Kidney (tissue), 14 donors: ENCODE measurements around the gene CUL7. TPM values are rescaled to one million over a fixed set of nuclear protein-coding genes. Genes with fewer than 3 reads are reported as not detected.

Experiments used
- DNase-seq, 5 donors: peaks; one replicate each; pipeline ENCODE4 v3.0.0-alpha.2; 2013 to 2020
- FAIRE-seq: peaks from 2 replicates; lab custom pipeline; 2012; peaks lifted over from hg19 to GRCh38; lab: Jason Lieb, UNC
- H3K27ac ChIP-seq, 2 donors: one replicate each; pipeline ENCODE4 v1.7.0; 2013; ENCODE audit warnings: low read depth in 2 of 2, low read length in 2 of 2, inconsistent platforms in 1 of 2
- H3K27me3 ChIP-seq: one replicate; pipeline ENCODE4 v1.7.1; 2013; ENCODE audit warnings: low read length, inconsistent platforms; ENCODE audit not compliant: control insufficient read depth, insufficient read depth
- H3K36me3 ChIP-seq, 3 donors: one replicate each; pipeline versions ENCODE4 v1.7.0 to v1.7.1; 2013; ENCODE audit warnings: low read length in 3 of 3, control low read depth in 1 of 3, inconsistent platforms in 1 of 3; ENCODE audit not compliant: insufficient read depth in 3 of 3, control insufficient read depth in 2 of 3
- H3K4me1 ChIP-seq, 3 donors: one replicate each; pipeline versions ENCODE4 v1.7.0 to v1.7.1; 2013; ENCODE audit warnings: low read length in 3 of 3, inconsistent platforms in 1 of 3, low read depth in 1 of 3; ENCODE audit not compliant: control insufficient read depth in 2 of 3, insufficient read depth in 2 of 3
- H3K4me3 ChIP-seq, 3 donors: one replicate each; pipeline versions ENCODE4 v1.7.0 to v1.8.1; 2013; ENCODE audit warnings: low read length in 3 of 3, control low read depth in 1 of 3, inconsistent platforms in 1 of 3
- H3K9ac ChIP-seq, 3 donors: one replicate each; pipeline versions ENCODE4 v1.7.0 to v1.7.1; 2013; ENCODE audit warnings: low read length in 3 of 3, control low read depth in 1 of 3, inconsistent platforms in 1 of 3
- H3K9me3 ChIP-seq, 3 donors: one replicate each; pipeline versions ENCODE4 v1.7.0 to v1.7.1; 2013; ENCODE audit warnings: low read length in 3 of 3, control low read depth in 1 of 3, inconsistent platforms in 1 of 3; ENCODE audit not compliant: control insufficient read depth in 2 of 3, insufficient read depth in 1 of 3
- CTCF ChIP-seq: IDR thresholded peaks from 3 replicates; pipeline ENCODE4 v1.5.1; 2012; ENCODE audit warnings: mild to moderate bottlenecking, moderate library complexity, borderline replicate concordance; ENCODE audit not compliant: insufficient read depth; ENCODE audit errors: extremely low read depth
- intact Hi-C: fragments of 100-400 bp; cut with DNase I; formaldehyde crosslinking; loops from one replicate; pipeline ENCODE4 v1.11.1; 2022
- polyA plus RNA-seq: library from polyadenylated mRNA; stranded (reverse); fragments of 350-450 nt; fragmentation: Illumina TruSeq; extraction: RNeasy Lipid Tissue Mini Kit (QIAGEN cat#74804); gene quantifications from one replicate; pipeline ENCODE4 v1.2.3, GENCODE V29; 2014; ENCODE audit warnings: low read depth, low replicate concordance; ENCODE audit not compliant: insufficient read depth
- total RNA-seq: library from RNA; stranded (reverse); fragmentation: NEBNext Ultra II Directional; extraction: Animal tissue kit (Norgen Biotek cat#: 25700); gene quantifications from one replicate; pipeline ENCODE4 v1.2.1, GENCODE V29; 2021
- donor health status: control.
- donor health status: control.
- donor health status: control.
- donor health status: control.
- donor health status: control.
- donor health status: DM: yes; HTN: yes; CAD: no.
- donor health status: Normal renal cell carcinoma (clear cell type).

Gene CUL7
- total and polyA plus RNA-seq, 2 donors from 2014 or later: 10.1 to 24.5 TPM

- intact Hi-C loops: no loop called here
- no peak overlapping the region for H3K4me3 ChIP-seq
- DNase-seq (no peak), FAIRE-seq (no peak)
- peaks cover 9 to 30% (median 27%) of the 10 kb centered on the region in 3 donors for H3K36me3 ChIP-seq
- peaks cover 0 to 2% (median 0%) of the 10 kb centered on the region in 3 donors for H3K4me1 ChIP-seq
- no peak overlapping the region for H3K9ac ChIP-seq
- TF ChIP-seq CTCF: no peak
- H3K9me3 ChIP-seq: no peaks in the 10 kb centered on the region
- H3K27me3 ChIP-seq: no peaks in the 10 kb centered on the region
- no peak overlapping the region for H3K27ac ChIP-seq
Observed at GRCh38 chr6:43038727-43039126, 14.9 kb downstream of the CUL7 start.

GRCh38 chr6:43037706-43038105 lies 15.9 kb downstream of the CUL7 start:
- intact Hi-C loops: no loop called here
- Histone ChIP-seq H3K27ac (no peak overlapping the region), H3K9me3 (no peaks in the 10 kb centered on the region), H3K27me3 (no peaks in the 10 kb centered on the region), H3K36me3 (peaks cover 9 to 33% (median 24%) of the 10 kb centered on the region in 3 donors), H3K4me1 (peaks cover 0 to 2% (median 0%) of the 10 kb centered on the region in 3 donors), H3K9ac (no peak overlapping the region), H3K4me3 (no peak overlapping the region)
- FAIRE-seq: no peak
- no peak for DNase-seq
- no peak for TF ChIP-seq CTCF

GRCh38 chr6:43037197-43037596 lies 16.5 kb downstream of the CUL7 start:
- no peak overlapping the region for H3K9ac ChIP-seq
- intact Hi-C loops: no loop called here

More at GRCh38 chr6:43037197-43037596, 16.5 kb downstream of the CUL7 start:
- Histone ChIP-seq H3K9me3 (no peaks in the 10 kb centered on the region), H3K36me3 (peaks cover 9 to 33% (median 24%) of the 10 kb centered on the region in 3 donors), H3K27me3 (no peaks in the 10 kb centered on the region), H3K27ac (no peak overlapping the region), H3K4me1 (peaks cover 0 to 2% (median 0%) of the 10 kb centered on the region in 3 donors), H3K4me3 (no peak overlapping the region)
- DNase-seq (no peak), FAIRE-seq (no peak)
- no peak for TF ChIP-seq CTCF
